SH-SY5Y (cell line): ENCODE measurements around the gene GGT7.

ENCODE experiments used
- GATA2 ChIP-seq: IDR thresholded peaks from 2 replicates; pipeline ENCODE4 v1.6.1; 2011; ENCODE audit warnings: mild to moderate bottlenecking, low read depth, low read length
- GATA3 ChIP-seq: IDR thresholded peaks from 2 replicates; pipeline ENCODE4 v1.6.1; 2011; ENCODE audit warnings: low read depth, mild to moderate bottlenecking, low read length, moderate library complexity

DNA sequence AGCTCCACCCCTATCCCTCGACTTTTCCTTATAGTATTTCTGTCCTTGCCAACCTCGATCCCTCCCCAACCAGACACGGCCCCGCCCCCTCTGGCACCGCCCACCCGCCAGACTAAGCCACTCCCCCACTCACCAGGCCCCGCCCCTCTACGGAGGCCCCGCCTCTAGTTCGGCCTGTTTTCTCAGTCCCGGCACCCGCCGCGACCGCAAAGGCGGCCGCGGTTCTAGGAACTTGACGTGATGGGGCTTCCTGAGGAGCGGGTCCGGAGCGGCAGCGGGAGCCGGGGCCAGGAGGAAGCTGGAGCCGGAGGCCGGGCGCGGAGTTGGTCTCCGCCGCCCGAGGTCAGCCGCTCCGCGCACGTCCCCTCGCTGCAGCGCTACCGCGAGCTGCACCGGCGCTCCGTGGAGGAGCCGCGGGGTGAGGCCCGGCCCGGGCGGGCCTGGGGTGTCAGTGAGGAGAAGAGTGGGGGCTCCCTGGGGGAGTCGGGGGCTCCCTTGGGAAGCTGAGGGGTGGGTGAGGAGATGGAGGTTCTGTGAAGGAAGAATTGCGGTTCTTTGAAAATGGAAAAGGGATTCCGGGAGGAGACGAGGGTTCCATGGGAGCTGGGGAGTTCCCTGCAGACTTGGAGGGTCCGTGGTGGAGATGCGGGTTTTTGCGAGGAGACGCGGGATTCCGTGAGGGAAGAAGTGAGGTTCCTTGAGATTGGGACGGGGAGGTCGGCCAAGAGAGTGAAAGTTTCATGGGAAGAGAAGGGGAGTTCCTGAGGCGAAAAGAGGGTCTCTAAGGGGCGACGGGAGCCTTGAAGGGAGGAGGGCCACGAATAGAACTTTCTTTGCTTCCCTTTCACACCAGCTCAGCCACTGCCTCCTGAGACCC is 4.0 kb upstream of the GGT7 start, which contains the start of gene ACSS2:
- TF ChIP-seq GATA2: no peak
- TF ChIP-seq GATA3: no peak
